ENCODE measurements around the gene CHD9NB.
A peak's percentile ranks its signal among the peaks of the same experiment; 100 is the strongest.

CHD9NB gene

DNA sequence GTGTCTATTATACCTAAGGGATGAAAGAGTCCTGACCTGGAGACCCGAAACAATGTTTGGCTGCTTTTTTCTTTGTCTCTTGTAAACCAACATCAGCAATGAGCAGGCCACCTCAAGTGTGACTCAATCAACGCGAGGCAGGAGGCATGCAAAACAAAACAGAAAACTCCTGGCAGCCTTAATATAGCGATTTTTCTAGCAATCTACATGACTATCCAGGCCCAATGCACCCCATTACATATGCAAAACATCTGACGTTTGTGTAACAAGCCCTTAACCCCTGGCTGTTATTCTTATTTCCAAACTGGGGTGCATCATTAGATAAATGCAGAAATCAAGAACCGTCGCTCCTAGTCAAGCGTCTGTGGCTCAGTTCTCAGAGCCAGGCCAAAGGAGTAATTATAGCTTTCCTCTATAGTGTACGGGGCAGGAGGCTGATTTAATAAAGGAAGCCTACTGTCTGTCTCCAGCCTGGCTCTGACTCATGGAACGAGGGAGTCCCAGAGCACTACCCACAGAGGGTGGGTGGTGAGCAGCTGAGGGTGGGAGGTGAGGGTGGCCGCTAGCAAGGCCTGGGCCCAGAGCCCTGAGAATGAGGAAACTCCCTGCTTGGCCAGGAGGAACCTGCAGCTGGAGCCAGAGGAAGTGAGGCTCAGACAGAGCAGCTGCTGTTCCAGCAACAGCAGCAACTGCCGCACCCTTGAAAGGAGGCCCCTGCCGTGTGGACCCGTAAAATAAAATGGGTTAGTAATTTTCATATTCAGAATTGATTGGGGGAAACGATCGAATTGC is 46.0 kb upstream of the CHD9NB start:
- Histone ChIP-seq H3K36me3 (no peaks in the 10 kb centered on the region), H3K9me3 (no peaks in the 10 kb centered on the region), H3K4me3 (ENCODE audit: low read depth in 1 of 2, low read length in 1 of 2) (peak overlapping the region; percentile 57 to 59), H3K27me3 (no peaks in the 10 kb centered on the region), H3K27ac (peak overlapping the region; percentile 87), H3K4me1 (ENCODE audit: control insufficient read depth in 1 of 2, insufficient read depth in 1 of 2, low read depth in 1 of 2, low read length in 1 of 2) (peaks cover 38 to 40% of the 10 kb centered on the region in 2 experiments)
- no peak for TF ChIP-seq CTCF (IDR thresholded peaks at IDR 0.05)

- no peak for TF ChIP-seq CTCF (IDR thresholded peaks at IDR 0.05)
- peaks cover 46 to 52% of the 10 kb centered on the region in 2 experiments for H3K4me1 ChIP-seq (ENCODE audit: control insufficient read depth in 1 of 2, insufficient read depth in 1 of 2, low read depth in 1 of 2, low read length in 1 of 2)
Measured at GRCh38 chr16:53097190-53097589, 44.5 kb upstream of the CHD9NB start.

DNA sequence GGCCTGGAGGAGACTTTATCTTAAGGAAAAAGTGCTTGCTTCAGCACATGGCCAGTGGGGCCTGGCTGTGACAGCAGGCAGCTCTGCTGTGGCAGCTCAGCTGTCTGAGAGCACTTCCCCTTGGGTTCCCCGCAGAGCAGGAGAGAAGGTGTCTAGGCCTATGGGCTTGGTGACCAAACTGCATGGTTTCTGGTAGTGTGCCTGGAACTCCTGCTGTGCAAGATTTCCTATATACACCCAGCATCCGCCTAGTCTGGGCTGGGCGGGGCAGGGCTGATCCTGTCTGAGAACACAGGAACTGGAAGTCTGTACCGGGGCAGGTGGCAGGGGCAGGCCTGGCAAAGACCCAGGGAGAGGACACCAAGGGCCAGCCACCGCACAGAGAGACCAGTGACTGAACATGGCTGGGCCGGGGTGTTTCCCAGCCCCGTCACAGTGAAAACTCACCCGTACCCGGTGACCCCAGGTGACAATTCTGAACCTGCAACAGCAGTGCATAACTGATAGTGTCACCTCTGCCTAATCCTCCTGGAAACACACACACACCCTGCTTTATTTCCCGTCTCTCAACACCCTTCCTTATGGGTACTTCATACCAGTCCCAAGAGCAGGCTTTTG is 41.4 kb upstream of the CHD9NB start:
- Histone ChIP-seq H3K4me3 (ENCODE audit: low read depth in 1 of 2, low read length in 1 of 2) (no peak overlapping the region), H3K36me3 (no peaks in the 10 kb centered on the region), H3K27me3 (no peaks in the 10 kb centered on the region), H3K9me3 (no peaks in the 10 kb centered on the region), H3K4me1 (ENCODE audit: control insufficient read depth in 1 of 2, insufficient read depth in 1 of 2, low read depth in 1 of 2, low read length in 1 of 2) (peaks cover 56 to 66% of the 10 kb centered on the region in 2 experiments), H3K27ac (peak overlapping the region; percentile 95)
- TF ChIP-seq CTCF (IDR thresholded peaks at IDR 0.05): no peak

More at GRCh38 chr16:53097190-53097589, 44.5 kb upstream of the CHD9NB start:
- Histone ChIP-seq H3K4me3 (ENCODE audit: low read depth in 1 of 2, low read length in 1 of 2) (no peak overlapping the region), H3K27ac (peak overlapping the region; percentile 87), H3K36me3 (no peaks in the 10 kb centered on the region), H3K9me3 (no peaks in the 10 kb centered on the region), H3K27me3 (no peaks in the 10 kb centered on the region)

- H3K4me1 ChIP-seq (ENCODE audit: control insufficient read depth in 1 of 2, insufficient read depth in 1 of 2, low read depth in 1 of 2, low read length in 1 of 2): peaks cover 47 to 58% of the 10 kb centered on the region in 2 experiments
- H3K27me3 ChIP-seq: no peaks in the 10 kb centered on the region
- no peaks in the 10 kb centered on the region for H3K9me3 ChIP-seq
- peak overlapping the region; percentile 95 for H3K27ac ChIP-seq
- H3K36me3 ChIP-seq: no peaks in the 10 kb centered on the region
- no peak for TF ChIP-seq CTCF (IDR thresholded peaks at IDR 0.05)
- no peak overlapping the region for H3K4me3 ChIP-seq (ENCODE audit: low read depth in 1 of 2, low read length in 1 of 2)
Measured at GRCh38 chr16:53093162-53093744, 40.6 kb upstream of the CHD9NB start.

GRCh38 chr16:53092284-53092683 is 39.6 kb upstream of the CHD9NB start:
- Histone ChIP-seq H3K9me3 (no peaks in the 10 kb centered on the region), H3K27me3 (no peaks in the 10 kb centered on the region), H3K27ac (peak overlapping the region; percentile 95), H3K36me3 (no peaks in the 10 kb centered on the region), H3K4me3 (ENCODE audit: low read depth in 1 of 2, low read length in 1 of 2) (no peak overlapping the region), H3K4me1 (ENCODE audit: control insufficient read depth in 1 of 2, insufficient read depth in 1 of 2, low read depth in 1 of 2, low read length in 1 of 2) (peaks cover 41 to 49% of the 10 kb centered on the region in 2 experiments)
- TF ChIP-seq CTCF (IDR thresholded peaks at IDR 0.05): no peak

Data from neutrophil (primary cell).